Stimulated activated CD4-positive, alpha-beta T cell treated with anti-CD3 and anti-CD28 coated beads, Interleukin-12 subunit alpha, Interleukin-12 subunit beta, amount 100 ng/mL, for 4 hours (primary cell): ENCODE data around the gene LSS.

Experiments used
- DNase-seq: peaks from one replicate; pipeline ENCODE4 v3.0.0-alpha.2; 2020

LSS gene

DNA sequence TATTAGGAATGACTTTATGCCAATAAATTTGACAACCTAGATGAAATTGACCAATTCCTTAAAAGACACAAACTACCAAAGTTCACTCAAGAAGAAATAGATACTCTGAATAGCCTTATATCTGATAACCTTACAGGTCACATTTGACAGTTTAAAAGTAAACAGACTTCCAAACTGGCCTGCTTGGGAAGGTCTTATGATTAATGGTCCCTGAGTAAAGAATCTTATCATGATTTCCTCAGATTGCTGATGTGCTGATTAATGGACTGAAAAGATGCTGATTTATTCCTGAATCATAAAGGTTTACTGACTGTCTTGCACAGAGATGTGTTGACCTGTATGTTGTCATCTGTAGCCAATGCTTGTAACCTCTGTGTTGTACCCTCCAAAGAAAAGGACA lies 63.5 kb downstream of the LSS start:
- no peak for DNase-seq

DNA sequence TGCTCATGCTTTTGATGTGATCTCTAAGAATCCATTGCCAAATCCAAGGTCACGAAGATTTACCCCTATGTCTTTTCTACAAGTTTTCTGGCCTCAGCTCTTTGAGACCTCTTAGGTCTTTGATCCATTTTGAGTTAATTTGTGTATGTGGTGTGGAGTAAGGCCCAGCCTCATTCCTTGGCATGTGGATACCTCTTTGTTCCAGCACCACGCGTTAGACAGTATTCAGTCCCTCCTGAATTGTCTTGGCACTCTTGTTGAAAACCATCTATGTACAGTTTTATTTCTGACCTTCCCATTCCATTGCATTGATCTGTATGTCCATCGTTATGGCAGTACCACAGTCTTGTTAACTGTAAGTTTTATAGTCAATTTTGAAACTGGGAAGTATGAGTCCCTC lies 65.2 kb downstream of the LSS start:
- DNase-seq, result no peak

DNA sequence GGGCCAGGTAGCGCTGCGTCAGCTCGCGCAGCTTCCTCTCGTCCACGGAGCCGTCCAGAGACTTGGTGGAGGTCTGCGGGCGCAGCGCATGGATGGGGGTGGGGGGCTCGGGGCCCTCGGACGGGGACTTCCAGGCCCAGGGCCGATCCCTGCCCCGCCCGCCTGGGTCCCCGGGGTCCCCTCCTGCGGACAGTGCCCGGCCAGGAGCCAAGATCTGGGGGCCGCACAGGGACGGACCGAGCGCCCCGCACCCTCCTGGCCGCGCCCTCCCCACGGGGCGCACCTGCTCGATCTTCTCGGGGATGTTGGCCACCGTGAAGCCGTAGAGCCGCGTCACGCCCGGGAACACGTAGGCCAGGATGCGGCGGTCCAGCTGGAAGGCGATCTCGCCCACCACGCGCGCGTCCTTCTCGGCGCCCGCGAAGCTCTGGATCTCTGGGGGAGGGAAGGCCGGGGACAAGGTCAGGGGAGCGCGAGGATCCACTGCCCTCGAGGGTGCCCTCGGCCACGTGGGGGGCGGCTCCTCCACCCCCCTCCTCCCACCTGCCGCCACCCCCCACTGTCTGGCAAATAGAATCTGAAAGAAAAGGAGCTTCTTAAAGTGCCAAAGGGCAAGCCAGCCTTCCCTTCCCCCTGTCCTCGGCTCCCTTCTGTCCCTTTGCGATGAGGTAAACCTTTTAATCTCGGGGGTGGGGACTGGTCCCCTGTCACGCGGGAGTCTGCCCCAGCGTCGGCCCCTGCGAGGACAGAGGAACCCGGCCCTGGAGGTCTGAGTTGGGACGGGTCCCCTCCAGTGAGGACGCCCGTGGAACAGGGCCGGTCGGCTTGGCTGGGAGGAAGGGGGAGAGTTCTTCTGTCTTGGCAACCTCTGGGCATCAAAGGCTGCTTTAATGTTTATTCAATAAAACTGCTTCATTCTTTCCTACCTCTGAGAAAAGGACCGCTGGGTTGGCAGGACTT lies 66.7 kb downstream of the LSS start:
- DNase-seq, result no peak

DNA sequence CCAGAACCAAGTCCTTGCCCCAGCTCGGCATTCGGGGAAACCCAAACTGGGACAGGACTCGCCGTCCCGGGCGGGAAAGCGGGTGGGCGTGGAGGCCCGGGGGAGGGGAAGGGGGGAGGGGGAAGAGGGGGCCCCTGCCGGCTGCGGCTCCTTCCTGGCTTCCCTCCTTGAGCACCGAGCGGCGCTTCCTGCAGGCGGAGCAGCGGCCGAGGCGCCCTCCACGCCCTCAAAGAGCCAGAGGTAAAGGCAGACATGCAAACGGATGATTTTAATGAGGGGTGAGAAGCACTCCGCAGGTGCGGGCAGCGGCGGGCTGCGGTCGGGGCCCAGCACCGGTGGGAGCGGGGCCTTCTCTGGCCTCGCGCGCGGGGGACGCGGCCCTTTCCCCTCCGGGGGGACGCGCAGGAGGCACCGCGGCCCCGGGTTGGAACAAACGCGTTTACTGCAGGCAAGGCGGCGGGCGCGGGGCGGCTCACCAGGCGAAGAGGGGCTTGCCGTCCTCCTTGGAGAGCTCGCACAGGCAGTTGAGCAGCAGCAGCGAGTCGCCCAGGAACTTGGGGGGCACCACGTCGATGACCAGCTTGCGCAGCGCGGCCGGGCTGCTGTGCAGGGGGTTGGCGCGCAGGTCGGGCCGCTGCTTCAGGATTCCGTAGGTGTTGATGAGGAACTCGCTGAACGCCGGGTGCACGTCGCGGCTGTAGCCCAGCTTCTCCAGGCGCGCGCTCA lies 67.5 kb downstream of the LSS start:
- DNase-seq, result no peak

DNA sequence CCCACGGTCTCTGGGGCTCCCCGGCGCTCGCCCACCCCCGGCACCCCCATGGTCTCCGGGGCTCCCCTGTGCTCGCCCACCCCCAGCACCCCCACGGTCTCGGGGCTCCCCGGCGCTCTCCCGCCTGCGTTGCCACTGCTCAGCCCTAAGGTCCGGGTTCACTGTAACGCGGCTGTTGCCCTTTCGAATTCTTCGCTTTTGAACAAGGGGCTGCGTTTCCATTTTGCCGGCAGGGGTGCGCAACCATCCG lies 68.0 kb downstream of the LSS start:
- no peak for DNase-seq

DNA sequence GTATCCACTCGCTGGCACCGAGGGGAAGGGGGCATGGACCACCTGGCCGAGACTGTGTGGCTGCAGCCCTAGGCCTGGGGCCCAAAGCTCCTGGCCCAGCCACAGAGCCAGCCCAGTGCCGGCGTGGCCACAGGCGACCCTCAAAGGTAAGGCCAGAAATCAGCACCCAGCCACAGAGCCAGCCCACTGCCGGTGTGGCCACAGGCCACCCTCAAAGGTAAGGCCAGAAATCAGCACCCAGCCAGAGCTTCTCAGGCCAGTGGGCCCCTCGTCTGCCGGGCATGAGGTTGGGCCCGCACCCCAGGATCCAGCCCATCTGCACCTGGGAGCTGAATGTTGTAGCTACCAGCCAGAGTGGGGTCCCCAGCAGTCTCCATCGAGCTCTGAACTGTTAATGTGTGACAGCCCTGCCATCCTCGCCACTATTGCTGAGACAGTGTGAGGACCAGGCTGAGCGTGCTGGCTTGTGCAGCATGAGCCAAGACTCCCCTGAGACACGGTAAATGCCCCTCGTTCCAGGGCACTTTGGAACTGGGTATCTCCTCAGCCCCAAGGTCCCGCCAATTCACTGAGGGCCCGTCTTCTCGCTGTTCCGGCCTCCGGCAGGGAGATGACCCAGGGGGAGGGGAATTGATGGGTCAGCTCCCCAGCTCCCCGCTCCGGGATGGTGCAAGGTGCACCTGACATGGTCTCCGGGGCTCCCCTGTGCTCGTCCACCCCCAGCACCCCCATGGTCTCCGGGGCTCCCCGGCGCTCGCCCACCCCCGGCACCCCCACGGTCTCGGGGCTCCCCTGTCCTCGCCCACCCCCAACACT lies 68.5 kb downstream of the LSS start:
- DNase-seq, result no peak

DNA sequence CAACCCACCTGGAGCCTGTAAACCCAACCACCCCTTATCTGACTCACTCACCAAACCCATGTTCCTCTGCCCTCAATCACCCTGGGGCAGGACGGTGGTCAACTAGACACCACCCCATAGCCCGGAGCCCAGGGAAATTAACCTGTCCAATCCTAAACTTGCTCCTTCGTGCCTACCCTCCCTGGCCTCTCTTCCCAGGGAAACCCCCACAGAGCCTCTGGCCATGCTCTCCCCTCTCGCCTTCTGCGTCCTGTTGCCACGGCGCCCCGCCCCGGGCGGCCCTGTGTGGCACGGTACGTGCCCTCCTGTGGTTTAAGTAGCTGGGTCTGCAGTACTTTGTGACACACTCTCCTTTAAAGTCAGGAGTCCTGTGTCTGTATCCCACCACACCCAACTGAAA lies 69.2 kb downstream of the LSS start:
- no peak for DNase-seq

DNA sequence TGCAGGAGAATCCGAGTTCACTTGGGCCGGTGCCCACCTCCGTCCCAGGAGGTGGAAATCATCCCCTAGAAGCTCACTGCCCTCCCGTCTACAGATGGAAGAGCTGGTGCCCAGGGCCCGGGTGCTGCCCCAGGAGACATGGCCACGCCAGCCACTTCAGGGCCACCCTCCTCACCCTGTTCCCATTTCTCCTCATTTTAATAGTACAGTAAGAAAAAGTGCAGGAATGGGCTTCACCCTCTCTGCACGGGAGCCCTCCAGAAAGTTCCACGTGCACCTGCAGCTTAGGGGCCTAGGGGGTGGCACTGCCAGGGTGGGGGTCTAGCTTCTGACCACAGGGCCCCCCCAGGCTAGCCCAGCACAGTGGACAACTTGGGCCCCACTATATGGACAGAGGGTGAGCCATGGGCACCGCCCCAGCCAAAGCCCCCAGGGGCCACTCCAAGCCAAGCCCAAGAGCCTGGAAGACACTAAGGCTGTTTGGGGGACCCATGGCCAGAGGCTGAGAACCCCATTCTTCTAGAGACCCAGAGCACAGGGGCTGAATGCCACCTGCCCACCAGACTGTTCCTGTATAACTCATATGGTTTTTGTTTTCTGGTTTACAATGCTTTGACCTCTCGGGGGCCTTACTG lies 69.8 kb downstream of the LSS start:
- DNase-seq, result no peak

DNA sequence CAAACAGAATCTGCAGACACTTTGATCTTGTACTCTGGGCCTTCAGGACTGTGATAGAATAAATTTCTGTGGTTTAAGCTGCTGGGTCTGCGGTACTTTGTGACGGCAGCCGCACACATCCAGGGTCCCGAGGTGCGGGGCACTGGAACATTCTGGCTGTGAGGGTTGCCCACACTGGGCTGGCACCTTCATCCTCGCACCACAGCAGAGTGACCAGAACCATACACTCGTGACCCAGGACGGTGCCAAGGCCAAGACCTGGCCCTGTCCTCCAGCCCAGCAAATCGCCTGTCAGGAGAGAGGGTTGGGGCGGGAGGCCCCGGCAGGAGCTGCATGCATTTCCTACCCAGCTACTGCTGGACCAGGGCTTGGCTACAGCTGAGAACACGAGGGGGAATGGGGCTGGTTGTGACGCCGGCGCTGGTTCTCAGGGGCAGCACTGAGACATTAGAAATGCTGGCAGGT lies 70.6 kb downstream of the LSS start:
- DNase-seq, result no peak

DNA sequence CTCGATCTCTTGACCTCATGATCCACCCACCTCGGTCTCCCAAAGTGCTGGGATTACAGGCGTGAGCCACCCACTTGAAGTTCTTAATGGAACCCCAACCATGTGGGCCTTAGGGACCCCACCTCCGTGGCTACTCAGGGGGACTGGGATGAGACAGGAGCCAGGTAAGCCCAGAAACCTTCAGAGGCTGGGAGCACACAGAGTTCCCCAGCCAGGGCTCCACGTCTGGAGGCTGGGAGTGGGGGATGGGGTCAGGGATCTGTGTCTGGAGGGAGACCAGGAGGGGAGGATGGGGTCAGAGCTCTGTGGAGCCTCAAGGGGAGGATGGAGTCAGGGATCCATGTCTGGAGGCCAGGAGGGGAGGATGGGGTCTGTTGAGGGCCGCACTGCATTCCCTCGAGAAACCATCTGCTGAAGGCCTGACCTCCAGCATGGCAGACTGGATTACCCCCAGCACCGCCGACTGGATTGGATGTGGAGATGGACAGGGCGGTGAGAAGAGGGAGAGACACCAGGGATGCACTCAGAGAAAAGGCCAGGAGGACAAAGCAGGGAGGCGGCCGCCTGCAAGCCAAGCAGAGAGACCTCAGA lies 71.1 kb downstream of the LSS start:
- no peak for DNase-seq

DNA sequence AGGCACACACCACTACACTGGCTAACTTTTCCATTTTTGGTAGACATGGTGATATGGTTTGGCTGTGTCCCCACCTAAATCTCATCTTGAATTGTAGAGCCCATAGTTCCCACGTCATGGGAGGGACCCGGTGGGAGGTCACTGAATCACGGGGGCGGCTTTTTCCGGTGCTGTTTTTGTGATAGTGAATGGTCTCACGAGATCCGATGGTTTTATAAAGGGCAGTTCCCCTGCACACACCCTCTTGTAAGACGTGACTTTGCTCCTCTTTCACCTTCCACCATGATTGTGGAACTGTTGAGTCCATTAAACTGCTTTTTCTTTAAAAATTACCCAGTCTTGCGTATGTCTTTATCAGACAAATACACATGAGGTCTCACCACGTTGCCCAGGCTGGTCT lies 71.9 kb downstream of the LSS start:
- no peak for DNase-seq

DNA sequence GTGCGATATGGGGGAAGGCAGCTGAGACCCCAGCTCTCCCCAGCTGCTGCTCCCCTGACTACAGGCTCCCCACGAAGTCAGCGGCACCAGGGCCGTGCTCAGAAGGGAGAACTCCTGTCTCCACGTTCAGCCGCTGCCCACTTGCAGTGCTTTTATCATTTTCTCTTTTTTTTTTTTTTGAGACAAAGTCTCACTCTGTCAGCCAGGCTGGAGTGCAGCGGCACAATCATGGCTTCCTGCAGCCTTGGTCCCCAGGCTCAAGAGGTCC lies 72.3 kb downstream of the LSS start:
- DNase-seq, result no peak

DNA sequence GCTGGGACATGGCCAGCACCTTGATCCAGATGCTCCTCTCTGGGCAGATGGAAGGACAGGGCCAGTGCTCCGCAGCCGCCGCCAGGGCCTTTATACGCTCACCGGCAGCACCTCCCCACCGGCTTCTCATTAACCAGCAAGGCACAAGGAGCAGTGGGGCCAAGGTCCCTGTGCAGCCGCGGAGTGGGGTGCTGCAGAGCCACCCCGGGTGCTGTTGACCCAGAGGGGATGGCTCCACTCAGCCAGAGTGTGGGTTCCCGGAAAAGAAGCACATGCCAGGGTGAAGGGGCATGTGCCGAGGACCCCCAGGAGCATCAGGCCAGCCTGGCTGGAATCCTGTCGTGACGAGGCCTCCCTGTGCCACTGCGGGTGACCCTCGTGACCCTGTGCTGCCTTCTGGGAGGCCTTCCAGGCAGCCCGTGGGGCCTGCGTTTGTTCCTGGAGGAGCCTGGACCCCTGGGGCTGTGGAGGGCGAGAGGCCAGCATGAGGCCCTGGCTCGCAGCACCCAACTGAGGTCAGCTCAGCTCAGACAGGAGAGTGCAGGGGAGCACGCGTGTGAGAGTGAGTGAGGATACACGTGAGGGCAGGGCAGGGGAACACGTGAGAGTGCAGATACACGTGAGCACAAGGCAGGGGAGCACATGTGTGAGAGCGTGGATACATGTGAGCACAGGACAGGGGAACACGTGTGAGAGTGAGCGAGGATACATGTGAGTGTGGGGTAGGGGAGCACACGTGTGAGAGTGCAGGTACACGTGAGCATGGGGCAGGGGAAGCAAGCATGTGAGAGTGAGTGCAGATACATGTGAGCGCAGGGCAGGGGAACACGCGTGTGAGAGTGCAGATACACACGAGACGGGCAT lies 72.8 kb downstream of the LSS start, which contains the start of gene FTCD:
Gene FTCD (minus strand): TSS at position 66 of the 864 bp plus-strand sequence. CDS start 56 bp downstream, at position 10.
- no peak for DNase-seq

DNA sequence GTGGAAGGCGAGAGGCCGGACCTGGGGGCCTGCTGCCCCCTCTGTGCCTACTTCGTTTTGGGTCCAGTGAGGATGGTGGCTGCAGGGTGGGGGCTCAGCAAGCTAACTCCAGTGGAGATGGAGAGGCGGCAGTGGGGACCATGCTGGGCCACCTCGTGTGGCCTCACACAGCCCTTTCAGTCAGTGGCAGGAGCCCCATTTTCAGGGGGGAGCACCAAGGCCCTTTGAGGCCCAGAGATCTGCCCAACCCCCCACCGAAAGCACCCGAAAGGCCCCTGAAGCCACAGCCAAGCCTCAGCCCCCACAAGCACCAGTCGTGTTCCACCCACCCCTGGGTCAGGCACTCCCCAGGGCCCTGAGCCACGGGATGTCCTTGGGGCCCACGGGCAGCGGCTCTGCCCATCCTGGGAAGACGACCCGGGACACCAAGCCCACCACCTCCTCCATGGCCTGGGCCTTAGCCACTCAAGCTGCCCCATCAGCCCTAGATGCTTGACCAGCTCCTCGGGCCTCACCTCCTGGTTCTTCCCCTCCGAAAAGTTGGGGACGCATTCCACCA lies 73.5 kb downstream of the LSS start:
- no peak for DNase-seq

DNA sequence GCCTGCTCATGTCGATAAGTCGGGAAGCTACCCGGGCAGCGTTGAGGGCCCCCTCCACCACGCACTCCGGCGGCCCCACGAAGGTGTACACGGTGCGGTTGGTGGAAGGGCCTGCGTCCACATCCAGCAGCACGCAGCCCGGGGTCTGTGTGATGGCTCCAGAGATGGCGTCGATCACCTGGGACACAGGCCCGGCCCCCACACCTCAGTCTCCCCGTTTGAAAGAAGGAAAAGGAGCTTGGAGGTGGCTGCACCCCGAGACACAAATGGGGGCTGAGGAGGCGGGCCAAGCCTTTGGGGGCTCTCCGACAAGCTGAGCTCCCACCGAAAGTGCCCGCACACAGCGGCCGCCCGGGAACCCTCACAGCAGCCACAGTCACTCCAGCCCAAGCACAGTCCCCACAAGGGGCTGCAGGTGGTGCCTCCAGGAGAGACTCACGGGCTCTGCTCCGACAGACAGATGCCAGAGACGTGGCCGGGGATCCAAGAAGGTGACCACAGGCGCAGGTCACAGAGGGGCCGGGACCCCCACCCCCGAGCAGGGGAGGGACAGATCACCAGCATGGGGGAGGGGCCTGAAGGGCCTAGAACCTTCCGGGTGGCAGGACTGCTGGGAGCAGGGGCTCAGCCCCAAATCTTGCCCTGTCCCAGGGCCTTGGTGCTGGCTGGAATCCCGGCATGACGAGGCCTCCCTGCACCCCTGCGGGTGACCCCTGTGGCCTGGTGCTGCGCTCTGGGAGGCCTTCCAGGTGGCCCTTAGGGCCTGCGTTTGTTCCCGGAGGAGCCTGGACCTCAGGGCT lies 74.2 kb downstream of the LSS start:
- no peak for DNase-seq

DNA sequence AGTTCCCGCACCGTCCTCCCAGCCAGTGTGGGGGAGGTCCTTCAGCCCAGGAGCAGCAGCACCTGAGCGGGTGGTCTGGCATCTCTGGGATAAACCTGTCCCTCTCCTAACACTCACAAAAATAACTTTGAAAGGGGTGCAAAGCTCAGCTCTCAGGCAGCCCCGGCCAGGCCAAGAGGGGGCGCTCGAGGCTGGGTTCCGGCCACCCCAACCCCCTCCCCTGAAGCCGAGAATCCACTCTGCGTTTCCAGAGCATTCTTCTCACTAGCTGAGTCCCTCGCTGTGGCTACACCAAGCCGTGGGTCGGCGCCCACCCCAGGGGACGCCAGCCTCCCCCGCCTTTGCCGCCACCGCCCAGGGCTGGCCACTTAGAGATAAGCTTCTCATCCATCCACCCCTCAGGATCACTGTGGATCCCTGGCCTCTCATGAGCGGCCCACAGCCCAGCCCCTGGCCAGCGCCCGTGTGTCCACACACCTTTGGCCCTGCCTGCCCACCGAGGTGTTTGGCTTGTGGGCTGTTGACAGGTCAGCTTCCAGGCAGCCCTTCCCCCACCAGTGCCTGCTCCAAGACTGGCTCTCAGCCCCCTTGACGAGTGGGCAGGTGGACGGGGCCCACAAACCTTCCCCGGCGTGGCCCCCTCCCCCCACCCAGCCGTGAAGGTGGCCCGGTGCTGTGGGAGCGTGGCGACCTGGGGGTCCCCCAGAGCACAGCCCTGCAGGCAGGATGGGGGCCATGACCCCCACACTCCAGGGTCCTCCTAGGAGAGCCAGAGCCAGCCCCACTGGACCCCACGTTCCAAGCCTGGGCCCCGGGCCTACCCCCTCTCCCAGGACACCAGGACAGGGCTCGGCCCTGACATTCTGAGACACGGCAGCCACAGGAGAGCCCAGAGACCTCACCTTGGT lies 75.1 kb downstream of the LSS start:
- peak; percentile 46 for DNase-seq

DNA sequence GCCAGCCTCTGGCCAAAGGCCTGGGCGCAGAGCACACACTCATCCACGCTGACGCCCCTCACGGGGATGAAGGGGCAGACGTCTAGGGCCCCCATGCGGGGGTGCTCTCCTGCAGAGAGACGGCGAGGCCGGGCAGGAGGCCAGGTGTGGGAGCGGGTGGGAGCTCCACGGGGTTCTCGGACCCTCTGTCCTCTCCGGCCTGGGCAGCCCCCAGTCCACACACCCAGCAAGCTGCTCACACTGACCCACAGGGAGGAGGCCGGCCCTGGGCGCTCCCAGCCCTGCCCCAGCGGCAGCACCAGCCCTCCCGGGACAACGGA lies 75.7 kb downstream of the LSS start:
- DNase-seq, result no peak

DNA sequence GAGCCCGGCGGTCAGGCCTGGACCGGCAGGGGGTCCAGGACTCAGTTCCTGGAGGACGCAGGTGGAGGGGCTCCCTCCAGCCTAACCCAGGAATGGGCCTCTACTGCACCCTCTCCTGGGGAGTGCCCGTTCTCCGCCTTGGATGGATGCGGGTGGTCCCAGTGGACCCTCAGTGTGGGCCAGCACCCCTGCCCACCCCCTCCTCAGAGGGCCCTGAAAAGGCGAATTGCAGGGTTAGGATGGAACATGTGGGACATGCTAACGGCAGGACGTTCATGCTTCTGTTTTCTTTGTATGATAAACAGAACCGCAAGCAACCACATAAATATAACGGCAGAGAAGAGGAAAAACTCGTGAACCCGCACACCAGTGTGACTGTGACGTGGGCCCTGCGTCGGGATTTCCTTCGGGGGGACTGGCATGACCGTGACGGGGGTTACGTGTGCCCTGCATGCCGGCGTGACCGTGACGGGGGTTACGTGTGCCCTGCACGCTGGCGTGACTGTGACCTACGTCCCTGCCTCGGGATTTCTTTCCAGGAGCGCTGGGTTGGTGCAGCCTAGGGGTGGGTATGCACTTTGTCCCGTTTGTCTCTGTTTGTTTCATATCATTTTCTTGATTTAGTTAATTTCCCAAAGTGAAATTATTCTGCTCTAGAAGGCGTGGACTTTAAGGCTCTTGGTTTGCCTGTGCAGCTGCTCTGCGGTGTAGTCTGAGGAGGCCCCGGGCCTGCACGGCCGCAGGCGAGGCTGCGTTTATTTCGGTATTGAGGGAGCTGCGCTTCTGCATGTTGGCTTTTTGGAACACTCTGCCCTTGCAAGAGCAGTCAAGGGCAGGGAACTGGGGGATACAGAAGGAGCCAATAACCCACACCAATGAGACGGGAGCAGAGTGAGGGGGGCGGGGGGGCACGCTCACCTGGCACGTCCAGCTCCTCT lies 76.3 kb downstream of the LSS start:
- no peak for DNase-seq
